ENCODE measurements around the gene TRIM16.
"Not testable (repeated sequence)": the region's sequence is repeated elsewhere in the genome, so short reads cannot be mapped to it uniquely, and the experiment has no call there.

DNA sequence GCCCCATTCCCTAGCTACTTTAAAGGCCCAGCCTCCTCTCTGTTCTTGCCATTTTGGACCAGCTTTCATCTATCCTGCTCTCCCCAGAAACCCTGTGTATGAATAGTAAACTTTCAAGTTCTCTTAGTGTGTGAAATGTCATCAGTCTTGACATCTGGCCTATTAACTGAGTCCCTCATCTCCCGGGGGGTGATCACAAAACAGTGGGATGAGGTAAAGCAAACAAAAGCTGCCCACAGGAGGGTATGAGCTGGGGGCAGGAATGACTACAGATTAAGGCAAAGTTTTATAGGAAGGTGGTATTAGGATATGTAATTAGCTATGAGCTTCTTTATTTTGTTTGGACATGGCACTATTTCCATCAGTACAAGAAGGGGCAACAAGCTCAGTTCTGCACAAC is 9.5 kb downstream of the TRIM16 start:
- not testable (repeated sequence) for TF ChIP-seq CTCF (conservative IDR thresholded peaks at IDR 0.05; ENCODE audit: low read length); EZH2phosphoT487 (IDR thresholded peaks at IDR 0.05; ENCODE audit: borderline replicate concordance)

Data from Loucy (cell line).